Ureter (tissue), 1 donor: Measurements from ENCODE around the gene SOWAHA. TPM values are rescaled to one million over a fixed set of nuclear protein-coding genes. Genes with fewer than 3 reads are reported as not detected.
"Not testable (repeated sequence)": the region's sequence is repeated elsewhere in the genome, so short reads cannot be mapped to it uniquely, and the experiment has no call there.

Experiments used
- DNase-seq: peaks from one replicate; pipeline ENCODE4 v3.0.0-alpha.2; 2020; ENCODE audit warnings: low spot score
- total RNA-seq: library from RNA; stranded (reverse); gene quantifications from one replicate; pipeline ENCODE4 v1.2.4, GENCODE V29; 2023
- donor health status: DM: yes; HTN: yes; CAD: no.

SOWAHA gene
- total RNA-seq, 1 donor from 2014 or later, result 6.8 TPM

GRCh38 chr5:132853323-132853722, 40.2 kb downstream of the SOWAHA start:
- no peak for DNase-seq

GRCh38 chr5:132853790-132854189, 40.7 kb downstream of the SOWAHA start:
- no peak for DNase-seq

GRCh38 chr5:132854301-132854700, 41.2 kb downstream of the SOWAHA start:
- DNase-seq, result no peak

DNA sequence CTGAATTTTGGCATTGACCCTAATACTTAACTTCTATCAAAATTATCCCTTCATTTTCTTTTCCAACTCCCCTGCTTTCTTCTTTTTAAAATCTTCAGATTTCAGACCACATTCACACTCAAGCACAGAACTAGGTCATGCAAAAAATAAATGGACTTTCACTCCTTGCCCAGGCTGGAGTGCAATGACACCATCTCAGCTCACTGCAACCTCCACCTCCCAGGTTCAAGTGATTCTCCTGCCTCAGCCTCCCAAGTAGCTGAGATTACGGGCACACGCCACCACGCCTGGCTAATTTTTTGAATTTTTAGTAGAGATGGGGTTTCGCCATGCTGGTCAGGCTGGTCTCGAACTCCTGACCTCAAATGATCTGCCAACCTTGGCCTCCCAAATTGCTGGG, 41.9 kb downstream of the SOWAHA start:
- DNase-seq, result not testable (repeated sequence)

DNA sequence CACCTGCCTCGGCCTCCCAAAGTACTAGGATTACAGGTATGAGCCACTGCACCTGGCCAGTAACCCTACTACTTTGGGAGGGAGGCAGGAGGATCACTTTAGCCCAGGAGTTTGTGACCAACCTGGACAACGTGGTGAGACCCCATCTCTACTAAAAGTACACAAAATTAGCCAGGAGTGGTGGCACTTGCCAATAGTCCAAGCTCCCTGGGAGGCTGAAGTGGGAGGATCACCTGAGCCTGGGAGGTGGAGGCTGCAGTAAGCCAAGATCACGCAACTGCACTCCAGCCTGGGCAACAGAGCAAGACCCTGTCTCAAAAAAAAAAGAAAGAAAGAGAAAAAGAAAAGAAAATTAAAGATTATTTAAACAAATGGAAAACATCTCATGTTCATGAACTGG, 42.9 kb downstream of the SOWAHA start:
- no peak for DNase-seq

- no peak for DNase-seq
Measured at GRCh38 chr5:132859889-132860437, 46.9 kb downstream of the SOWAHA start.

- no peak for DNase-seq
Measured at GRCh38 chr5:132860742-132861141, 47.6 kb downstream of the SOWAHA start.

- DNase-seq, result no peak
Measured at GRCh38 chr5:132865668-132866341, 52.7 kb downstream of the SOWAHA start.

Other genes with a start within 250 kb of the SOWAHA start
- gene IL13, start 155.1 kb upstream of the SOWAHA start, total RNA-seq, result not detected
- not detected for gene IL4, start 139.3 kb upstream of the SOWAHA start, total RNA-seq
- 19.9 TPM for gene KIF3A, start 75.8 kb upstream of the SOWAHA start, total RNA-seq
- gene CCNI2, start 65.9 kb upstream of the SOWAHA start, total RNA-seq, result 5.8 TPM
- gene SEPTIN8, start 36.1 kb upstream of the SOWAHA start, total RNA-seq, result 170 TPM
- gene SHROOM1, start 17.3 kb downstream of the SOWAHA start, total RNA-seq, result 263 TPM
- 0.73 TPM for gene GDF9, start 53.2 kb downstream of the SOWAHA start, total RNA-seq
- 558 TPM for gene UQCRQ, start 53.3 kb downstream of the SOWAHA start, total RNA-seq
- gene LEAP2, start 60.4 kb downstream of the SOWAHA start, total RNA-seq, result 28.3 TPM
- gene AFF4, start 150.3 kb downstream of the SOWAHA start, total RNA-seq, result 107 TPM
- 22.1 TPM for gene ZCCHC10, start 213.2 kb downstream of the SOWAHA start, total RNA-seq
- 114 TPM for gene HSPA4, start 238.7 kb downstream of the SOWAHA start, total RNA-seq